GM19467 (cell line): ENCODE results near the gene PAPSS2.

Experiments used
- ATAC-seq: cut with Tn5 transposase; IDR thresholded peaks from one replicate; pipeline ENCODE4 v1.9.1; 2021; ENCODE audit warnings: mild to moderate bottlenecking, moderate library complexity; ENCODE audit not compliant: unreplicated experiment

The PAPSS2 gene

DNA sequence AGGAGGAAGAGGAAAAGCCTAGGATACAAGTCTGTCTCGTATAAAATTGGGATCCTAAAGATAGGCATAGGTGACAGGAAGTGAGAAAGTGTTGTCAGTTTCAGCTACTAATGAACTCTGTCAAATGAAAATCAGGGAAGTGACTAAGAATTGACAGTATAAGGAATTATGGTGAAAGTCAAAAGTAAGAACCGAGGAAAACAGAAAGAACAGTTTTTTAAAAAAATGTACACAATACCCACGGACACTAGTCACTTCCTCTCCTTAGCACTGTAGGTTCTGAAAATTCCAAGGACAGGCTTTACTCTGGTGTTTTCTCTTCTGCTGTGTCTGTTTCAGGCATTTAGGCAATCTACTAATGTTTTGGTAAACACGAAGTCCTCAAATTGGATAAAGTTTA is 116.1 kb downstream of the PAPSS2 start:
- ATAC-seq = no peak

DNA sequence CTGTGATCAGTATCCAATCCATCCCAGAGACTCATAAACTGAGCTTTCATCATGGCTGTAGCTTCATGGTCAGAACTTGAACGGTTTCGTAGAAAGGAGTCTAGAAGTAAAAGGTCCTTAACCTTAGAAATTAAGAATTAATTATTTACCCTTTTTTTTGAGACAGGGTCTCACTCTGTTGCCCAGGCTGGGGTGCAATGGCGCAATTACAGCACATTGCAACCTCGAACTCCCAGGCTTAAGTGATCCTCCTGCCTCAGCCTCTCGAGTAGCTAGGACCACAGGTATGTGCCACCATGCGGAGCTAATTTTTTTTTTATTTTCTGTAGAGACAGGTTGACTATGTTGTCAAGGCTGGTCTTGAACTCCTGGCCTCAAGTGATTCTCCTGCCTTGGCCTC is 116.7 kb downstream of the PAPSS2 start:
- ATAC-seq = no peak

DNA sequence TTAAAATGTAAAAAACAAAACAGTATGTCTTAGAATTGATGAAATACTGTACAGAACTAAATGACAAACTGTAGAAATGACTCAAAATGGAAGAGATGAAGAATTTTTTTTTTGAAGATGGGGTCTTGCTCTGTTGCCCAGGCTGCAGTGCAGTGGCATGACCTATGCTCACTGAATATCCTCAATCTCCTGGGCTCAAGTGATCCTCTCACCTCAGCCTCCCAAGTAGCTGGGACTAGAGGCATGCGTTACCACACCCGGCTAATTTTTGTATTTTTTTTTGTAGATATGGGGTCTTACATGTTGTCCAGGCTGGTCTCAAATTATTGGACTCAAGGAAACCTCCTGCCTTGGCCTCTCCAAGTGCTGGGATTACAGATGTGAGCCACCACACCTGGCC is 121.9 kb downstream of the PAPSS2 start:
- no peak for ATAC-seq

DNA sequence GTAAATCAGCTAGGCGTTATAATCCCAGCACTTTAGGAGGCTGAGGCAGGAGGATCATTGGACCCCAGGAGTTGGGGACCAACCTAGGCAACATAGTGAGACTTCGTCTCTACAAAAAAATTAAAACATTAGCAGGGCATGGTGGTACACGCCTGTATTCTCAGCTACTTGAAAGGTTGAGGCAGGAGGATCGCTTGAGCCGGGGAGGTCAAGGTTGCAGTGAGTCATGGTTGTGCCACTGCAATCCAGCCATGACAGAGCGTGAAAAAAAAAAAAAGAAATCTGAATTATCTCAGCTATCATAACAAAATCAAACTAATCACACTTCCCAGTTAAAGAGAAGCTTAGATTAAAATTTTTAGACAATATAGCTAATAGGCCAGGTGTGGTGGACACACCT is 123.0 kb downstream of the PAPSS2 start:
- no peak for ATAC-seq

DNA sequence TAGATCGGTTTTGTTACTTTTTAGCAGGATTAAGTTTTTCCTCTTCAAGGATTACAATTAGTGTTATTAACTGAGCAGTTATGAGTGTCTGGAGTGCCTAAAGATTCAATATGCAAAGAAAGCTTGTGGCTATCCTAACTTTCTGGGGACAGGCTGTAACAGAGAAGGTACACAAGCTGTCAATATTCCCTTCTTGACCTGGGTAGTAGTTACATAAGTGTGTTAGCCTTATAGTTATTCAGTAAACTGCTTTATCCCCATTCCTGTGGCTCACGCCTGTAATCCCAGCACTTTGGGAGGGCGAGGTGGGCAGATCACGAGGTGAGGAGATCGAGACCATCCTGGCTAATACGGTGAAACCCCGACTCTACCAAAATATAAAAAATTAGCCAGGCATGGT is 126.7 kb downstream of the PAPSS2 start:
- ATAC-seq = no peak

DNA sequence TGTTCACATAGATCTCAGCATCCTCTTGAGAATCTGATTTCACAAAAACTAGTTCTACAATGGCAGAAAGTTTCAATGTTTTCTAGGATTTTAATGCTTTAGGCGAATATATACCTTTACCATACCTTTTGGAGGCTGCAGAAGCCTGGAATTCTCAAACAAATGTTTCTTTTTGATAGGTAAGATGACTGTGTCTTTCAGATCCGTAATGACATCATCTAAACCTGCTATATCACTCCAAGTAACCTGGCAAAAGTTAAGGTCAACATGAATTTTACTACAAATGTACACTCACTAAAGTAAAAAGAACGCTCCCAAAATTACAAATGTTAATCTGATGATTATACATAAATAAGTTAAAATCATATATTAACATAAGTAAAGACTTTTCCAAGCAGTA is 130.5 kb downstream of the PAPSS2 start:
- ATAC-seq = no peak

DNA sequence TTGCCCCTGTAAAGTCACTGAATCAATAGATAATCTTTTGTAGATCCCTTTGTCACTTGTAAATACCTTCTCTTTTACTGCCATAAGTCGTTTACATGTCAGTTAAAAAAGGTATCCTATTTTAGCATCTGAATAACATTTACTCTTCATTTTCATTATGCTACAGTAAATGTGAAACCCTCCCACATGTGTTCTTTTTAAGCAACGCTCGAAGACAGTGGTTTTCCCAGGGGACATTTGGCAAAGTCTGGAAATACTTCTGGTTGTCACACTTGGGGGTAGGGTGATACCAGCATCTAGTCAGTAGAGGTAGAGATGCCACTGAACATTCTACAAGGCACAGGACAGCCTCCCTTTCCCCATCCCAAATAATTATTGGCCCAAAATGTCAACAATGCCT is 134.6 kb downstream of the PAPSS2 start:
- no peak for ATAC-seq
